HUES6 (cell line): Measurements from ENCODE around the gene CMIP.

ENCODE experiments used
- H3K27ac ChIP-seq: 2 replicates; pipeline ENCODE4 v1.7.0; 2013; ENCODE audit warnings: low read depth, mild to moderate bottlenecking, low read length, inconsistent platforms
- H3K27me3 ChIP-seq: 2 replicates; pipeline ENCODE4 v1.6.1; 2013; ENCODE audit warnings: low read length; ENCODE audit not compliant: control insufficient read depth, insufficient read depth
- H3K36me3 ChIP-seq: 2 replicates; pipeline ENCODE4 v1.6.1; 2013; ENCODE audit warnings: low read length; ENCODE audit not compliant: control insufficient read depth, insufficient read depth
- H3K4me1 ChIP-seq: 2 replicates; pipeline ENCODE4 v1.6.1; 2013; ENCODE audit warnings: low read length; ENCODE audit not compliant: control insufficient read depth, insufficient read depth
- H3K4me3 ChIP-seq: 2 replicates; pipeline ENCODE4 v1.5.1; 2013; ENCODE audit warnings: low read depth, low read length
- H3K9ac ChIP-seq: one replicate; pipeline ENCODE4 v1.6.1; 2013; ENCODE audit warnings: mild to moderate bottlenecking, low read length
- H3K9me3 ChIP-seq: 2 replicates; pipeline ENCODE4 v1.6.1; 2013; ENCODE audit warnings: low read depth, low read length; ENCODE audit not compliant: control insufficient read depth, insufficient read depth

CMIP gene

DNA sequence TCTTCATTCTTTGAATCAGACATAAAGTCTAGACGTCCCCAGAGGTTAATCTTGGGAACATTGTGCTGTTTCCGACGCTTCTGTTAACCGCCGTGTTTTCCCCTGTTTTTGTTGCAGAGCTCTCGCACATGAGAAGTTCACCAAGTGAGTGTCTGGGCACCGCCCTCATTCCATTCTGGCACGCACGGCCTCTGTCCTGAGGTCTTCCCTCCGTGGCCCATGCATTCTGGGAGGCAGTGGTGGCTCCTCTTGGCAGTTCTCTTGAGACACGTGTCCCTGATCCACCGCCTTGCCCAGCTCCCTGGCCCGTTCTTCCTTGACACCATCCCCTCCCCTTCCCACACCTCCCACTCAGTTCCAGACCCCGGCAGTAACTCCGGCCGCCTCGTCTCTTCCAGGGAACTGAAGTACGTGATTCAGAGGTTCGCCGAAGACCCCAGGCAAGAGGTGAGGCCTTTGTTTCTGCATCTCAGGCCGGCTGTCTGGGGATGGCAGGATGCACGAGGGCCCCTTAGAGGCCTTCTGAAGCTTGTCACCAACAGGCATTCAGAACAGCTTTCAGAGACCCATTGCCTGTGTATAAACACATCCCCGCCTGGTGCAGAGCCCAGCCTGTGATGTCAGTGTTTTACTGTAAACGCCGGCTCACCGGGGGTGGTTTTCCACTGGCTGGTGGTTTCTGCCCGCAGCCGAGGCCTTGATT is 248.6 kb downstream of the CMIP start:
- H3K4me1 ChIP-seq = no peaks in the 10 kb centered on the region
- H3K36me3 ChIP-seq = peaks cover 48% of the 10 kb centered on the region
- no peak overlapping the region for H3K4me3 ChIP-seq
- no peak overlapping the region for H3K9ac ChIP-seq
- H3K9me3 ChIP-seq = no peaks in the 10 kb centered on the region
- no peak overlapping the region for H3K27ac ChIP-seq
- H3K27me3 ChIP-seq = no peaks in the 10 kb centered on the region

DNA sequence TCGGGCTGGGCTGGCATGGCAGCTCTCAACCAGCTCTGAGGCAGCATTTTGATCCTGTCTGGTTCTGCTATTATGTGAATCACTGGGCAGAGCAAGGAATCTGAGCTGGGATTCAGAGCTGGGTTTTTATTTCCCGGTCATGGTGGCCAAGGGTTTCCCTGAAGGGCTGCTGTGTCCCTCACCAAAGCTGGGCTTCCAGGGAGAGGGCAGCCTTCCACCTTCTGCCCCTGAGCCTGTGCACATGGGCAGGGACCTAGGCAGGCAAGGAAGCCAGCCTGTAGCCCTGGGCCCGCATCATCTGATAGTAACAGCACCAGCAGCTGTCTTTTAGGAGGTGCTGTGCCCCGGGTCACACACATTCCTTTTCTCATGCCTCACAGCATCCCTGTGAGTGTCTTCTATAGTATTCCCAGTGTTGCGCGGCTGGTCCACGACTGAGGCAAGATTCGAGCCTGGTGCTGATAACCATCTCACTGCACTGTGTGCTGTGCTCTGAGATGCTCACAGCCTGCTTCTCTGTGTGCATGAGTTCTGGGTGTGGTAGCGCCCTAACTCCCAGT is 249.2 kb downstream of the CMIP start:
- no peaks in the 10 kb centered on the region for H3K27me3 ChIP-seq
- no peak overlapping the region for H3K9ac ChIP-seq
- no peaks in the 10 kb centered on the region for H3K4me1 ChIP-seq
- peaks cover 53% of the 10 kb centered on the region for H3K36me3 ChIP-seq
- H3K4me3 ChIP-seq = no peak overlapping the region
- no peak overlapping the region for H3K27ac ChIP-seq
- no peaks in the 10 kb centered on the region for H3K9me3 ChIP-seq

DNA sequence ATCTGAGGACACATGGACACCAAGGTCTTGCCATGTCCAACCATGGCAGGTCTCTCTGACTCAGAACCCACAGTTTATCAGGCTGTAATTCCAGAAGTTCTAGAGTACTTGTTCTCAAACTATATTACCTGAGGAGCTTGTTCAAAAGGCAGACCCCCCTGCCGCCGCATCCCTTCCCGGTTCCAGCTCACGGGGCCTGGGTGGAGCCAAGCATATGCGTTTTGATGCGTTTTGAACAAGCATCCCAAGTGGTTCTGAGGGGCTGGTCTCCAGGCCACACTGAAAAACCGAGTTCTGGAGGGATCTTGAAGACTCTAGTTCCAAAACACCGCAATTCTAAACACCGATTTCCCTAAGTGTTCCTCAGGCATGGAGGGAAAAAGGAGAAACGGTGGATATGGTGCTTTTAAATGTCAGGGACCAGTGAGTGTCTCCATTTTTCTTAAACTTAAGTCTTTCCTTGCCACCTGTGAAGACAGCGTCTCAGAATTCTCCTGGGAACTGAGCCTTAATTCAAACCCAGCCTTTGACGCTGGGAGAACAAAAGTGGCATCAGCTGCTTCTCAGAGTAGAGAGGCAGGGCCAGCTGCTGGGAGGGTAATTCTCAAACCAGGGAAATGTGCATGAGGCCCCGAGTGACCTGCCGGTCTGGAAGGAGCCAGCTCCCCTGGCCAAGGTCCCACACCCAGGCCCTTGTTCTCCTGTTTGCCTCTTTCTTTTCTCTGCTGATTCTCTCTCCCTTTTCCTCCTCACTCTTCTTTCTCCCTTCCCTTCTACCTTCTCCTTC is 250.1 kb downstream of the CMIP start:
- Histone ChIP-seq H3K36me3 (peaks cover 53% of the 10 kb centered on the region), H3K9ac (no peak overlapping the region)

DNA sequence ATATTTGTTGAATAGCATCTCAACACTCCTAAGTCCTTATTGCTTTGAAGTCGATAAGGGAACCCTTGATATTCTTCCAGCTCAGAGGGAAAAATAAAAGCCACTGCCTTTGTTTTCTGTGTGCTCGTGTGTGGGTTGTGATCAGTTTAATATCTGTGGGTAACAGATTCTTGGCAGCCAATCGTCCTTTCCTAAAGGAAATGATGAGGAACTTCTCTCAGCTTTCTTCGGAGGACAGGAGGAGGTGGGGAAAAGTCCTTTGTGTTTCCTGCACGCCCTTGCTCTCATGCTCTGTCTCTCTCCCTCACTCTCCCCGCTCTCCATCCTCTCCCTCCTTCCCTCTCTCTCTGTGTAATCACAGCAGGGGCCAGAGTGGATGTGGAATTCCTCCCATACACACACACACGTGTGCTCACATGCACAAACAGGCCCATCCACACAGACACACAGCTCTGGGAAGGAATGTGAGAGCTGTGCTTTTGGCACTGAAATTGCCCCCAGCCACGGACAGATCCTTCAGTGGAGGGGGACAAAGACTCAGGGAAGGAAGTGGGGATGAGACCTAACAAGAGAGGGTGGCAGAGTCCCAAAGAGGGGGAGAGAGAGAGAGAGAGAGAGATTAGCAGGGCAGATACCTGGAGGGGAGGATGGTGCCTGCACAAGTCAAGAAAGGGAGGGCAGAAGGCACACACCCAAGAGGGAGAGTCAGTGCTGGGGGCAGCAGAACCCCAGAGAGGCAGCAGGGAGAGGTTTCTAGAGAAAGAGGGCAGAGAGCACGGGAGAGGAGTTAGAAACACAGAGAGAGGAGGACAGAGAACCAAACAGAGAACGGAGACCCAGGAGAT is 250.9 kb downstream of the CMIP start:
- no peaks in the 10 kb centered on the region for H3K4me1 ChIP-seq
- H3K4me3 ChIP-seq = no peak overlapping the region
- no peak overlapping the region for H3K9ac ChIP-seq
- no peak overlapping the region for H3K27ac ChIP-seq
- H3K9me3 ChIP-seq = no peaks in the 10 kb centered on the region
- no peaks in the 10 kb centered on the region for H3K27me3 ChIP-seq
- peaks cover 53% of the 10 kb centered on the region for H3K36me3 ChIP-seq

More for the DNA sequence above, 250.1 kb downstream of the CMIP start:
- Histone ChIP-seq H3K4me1 (no peaks in the 10 kb centered on the region), H3K27me3 (no peaks in the 10 kb centered on the region), H3K4me3 (no peak overlapping the region), H3K27ac (no peak overlapping the region), H3K9me3 (no peaks in the 10 kb centered on the region)

DNA sequence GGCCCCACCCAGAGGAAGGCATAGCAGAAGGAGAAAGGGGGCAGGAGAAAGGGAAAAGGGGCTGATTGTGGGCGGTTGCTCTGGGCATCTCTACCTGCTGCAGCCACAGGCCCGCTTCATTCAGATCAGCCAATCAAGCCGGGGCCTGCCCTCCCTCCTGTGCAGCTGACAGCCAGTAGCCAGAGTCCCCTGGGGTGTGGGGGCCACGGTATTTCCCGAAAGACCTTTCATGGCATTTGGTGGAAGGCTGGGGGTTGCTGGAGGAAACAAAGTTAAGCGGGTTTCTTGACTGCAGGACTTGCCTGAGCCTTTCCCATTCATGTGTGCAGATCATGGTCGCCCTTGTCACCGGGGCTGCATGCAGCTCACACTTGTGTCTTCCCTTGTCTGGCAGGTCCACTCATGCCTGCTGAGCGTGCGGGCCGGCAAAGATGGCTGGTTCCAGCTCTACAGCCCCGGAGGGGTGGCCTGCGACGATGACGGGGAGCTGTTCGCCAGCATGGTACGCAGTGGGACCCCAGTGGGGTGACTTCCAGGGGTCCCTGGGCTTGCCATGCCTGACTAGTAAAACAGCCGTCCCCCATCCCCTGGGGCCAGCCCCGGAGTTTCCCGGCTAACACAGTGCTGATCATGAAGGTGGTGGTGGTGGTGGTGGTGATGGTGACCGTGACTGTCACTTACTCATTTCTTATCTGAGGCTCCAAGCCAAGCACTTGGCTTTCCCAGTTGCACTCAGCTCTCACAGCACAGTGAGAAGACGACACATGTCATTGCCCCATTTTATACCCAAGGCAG is 251.8 kb downstream of the CMIP start:
- peaks cover 57% of the 10 kb centered on the region for H3K36me3 ChIP-seq
- H3K27me3 ChIP-seq = no peaks in the 10 kb centered on the region
- no peak overlapping the region for H3K27ac ChIP-seq
- no peak overlapping the region for H3K9ac ChIP-seq
- H3K9me3 ChIP-seq = no peaks in the 10 kb centered on the region
- H3K4me1 ChIP-seq = no peaks in the 10 kb centered on the region
- H3K4me3 ChIP-seq = no peak overlapping the region

DNA sequence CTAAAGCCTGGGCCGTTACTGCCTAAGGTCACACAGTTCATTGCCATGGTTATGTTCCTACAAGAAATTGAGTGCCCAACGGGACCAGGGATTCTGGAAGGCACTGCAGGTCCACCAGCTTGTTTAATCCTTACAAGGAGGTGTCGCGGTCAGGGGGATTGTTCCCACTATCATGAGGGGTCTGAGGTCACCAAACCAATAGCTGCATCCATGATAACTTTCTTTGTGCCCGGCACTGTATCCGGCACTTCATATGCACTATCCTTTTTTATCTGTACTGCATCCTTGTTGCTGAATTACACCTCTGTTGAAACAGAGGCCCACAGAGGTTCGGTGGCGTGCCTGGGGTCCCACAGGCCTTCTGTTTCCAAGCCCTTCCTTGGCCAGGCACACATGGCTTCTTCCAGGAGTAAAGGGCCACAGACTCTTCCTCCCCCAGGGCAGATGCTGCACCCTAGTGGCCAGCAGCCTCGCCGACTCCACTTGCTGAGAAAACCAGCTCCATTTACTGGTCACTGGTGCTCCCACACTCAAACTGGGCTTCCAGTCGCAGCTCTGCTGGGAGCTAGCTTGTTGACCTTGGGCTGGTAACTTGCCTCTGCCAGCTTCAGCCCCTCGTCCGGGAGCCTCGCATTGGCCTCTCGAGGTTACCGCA is 252.5 kb downstream of the CMIP start:
- Histone ChIP-seq H3K27ac (no peak overlapping the region), H3K27me3 (no peaks in the 10 kb centered on the region), H3K9me3 (no peaks in the 10 kb centered on the region), H3K4me3 (no peak overlapping the region), H3K9ac (no peak overlapping the region), H3K4me1 (no peaks in the 10 kb centered on the region), H3K36me3 (peaks cover 57% of the 10 kb centered on the region)

DNA sequence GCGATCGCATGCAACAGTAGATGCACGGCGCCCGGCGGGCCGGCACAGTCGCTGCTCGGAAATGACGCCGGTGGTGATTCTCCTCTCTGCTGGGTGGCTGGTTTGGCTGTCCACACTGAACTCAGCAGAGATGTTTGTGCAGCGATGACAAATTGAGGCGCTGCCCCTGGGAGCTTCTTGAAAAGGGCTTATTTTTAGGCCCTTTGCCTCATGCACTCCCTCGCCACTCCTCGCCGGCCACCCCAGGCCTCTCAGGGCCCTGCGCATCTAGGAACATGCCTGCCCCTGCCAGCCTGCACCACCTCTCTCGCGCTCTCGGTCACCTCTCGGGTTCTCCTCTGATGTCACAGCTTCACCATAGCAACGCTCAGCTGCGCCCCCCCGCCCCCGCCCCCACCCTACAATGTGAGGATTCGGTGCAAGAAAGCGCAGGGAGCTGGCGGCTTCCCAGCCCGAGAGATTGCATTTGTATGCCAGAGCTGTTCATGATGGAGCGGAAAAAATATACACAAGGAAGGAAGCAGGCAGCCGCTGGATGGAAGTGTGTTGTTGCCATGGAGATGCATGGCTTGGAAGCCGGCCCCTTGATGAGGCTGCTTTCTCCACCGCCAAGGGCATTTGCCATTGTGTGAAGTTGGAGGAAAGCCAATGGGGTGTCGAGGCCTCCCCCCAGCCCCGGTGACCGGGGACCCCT is 253.2 kb downstream of the CMIP start:
- no peak overlapping the region for H3K9ac ChIP-seq
- H3K27ac ChIP-seq = no peak overlapping the region
- H3K4me1 ChIP-seq = no peaks in the 10 kb centered on the region
- H3K9me3 ChIP-seq = no peaks in the 10 kb centered on the region
- H3K4me3 ChIP-seq = no peak overlapping the region
- H3K36me3 ChIP-seq = peaks cover 57% of the 10 kb centered on the region
- no peaks in the 10 kb centered on the region for H3K27me3 ChIP-seq

DNA sequence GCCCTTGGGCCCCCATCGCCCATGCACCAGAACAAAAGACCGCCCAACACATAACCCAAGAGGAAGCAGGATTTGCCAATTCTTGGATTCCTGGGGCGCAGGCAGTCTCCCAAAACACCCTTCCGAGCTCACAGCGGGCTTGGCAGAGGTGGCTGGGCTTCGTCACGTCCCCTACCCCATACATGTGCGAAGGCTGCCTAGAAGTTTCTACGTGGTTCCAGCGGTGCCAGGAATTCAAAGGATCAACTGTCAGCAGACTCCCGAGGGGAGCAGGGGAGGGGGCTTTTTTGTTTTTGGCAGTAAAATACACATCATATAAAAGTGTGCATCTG is 253.7 kb downstream of the CMIP start:
- H3K4me1 ChIP-seq = peaks cover under 1% of the 10 kb centered on the region; the same call in 1 of the 2 replicates
- H3K9ac ChIP-seq = no peak overlapping the region
- H3K27ac ChIP-seq = no peak overlapping the region
- peaks cover 57% of the 10 kb centered on the region for H3K36me3 ChIP-seq
- H3K9me3 ChIP-seq = no peaks in the 10 kb centered on the region
- H3K27me3 ChIP-seq = no peaks in the 10 kb centered on the region
- H3K4me3 ChIP-seq = no peak overlapping the region

DNA sequence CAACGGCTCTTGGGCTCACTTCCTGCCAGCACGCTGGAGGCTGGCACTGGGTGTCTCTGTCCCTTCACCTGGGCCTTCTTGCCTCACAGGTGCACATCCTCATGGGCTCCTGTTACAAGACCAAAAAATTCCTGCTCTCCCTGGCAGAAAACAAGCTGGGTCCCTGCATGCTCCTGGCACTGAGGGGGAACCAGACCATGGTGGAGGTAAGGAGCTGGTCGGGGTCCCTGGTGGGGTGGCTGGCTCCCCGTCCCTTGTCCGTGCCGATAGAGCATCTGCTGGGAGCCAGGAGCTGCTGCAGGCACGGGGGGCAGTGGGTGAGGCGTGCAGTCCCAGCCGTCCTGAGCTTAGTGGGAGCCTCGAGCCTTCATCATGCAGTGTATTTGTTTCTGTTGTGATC is 255.0 kb downstream of the CMIP start:
- Histone ChIP-seq H3K27ac (no peak overlapping the region), H3K27me3 (no peaks in the 10 kb centered on the region), H3K4me3 (no peak overlapping the region), H3K9me3 (no peaks in the 10 kb centered on the region), H3K4me1 (peaks cover 5% of the 10 kb centered on the region; the same call in 1 of the 2 replicates), H3K9ac (no peak overlapping the region), H3K36me3 (peaks cover 53% of the 10 kb centered on the region)
